Medulla oblongata (tissue), 1 donor: ENCODE results near the gene OPA3.

Source experiments
- DNase-seq: peaks from one replicate; pipeline ENCODE4 v3.0.0-alpha.2; 2015; ENCODE audit errors: extremely low spot score

The OPA3 gene

DNA sequence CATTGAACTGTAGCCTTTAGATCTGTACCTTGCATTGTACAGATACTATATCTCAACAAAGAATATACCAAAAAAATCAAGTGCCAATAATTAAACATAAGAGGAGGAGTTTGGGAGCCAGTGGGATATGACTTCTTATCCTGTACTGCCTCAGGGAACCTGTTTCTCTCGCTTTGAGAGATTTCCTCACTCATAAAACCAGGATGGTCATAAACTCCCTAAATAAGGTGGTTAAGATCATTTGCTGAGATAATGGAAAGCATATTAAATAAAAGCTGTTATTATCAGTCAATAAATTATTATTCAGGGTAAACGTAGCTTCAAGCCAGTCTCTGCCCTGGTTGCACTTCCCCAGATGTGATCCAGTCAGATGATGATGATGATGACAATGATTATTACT is 17.0 kb downstream of the OPA3 start:
- no peak for DNase-seq

DNA sequence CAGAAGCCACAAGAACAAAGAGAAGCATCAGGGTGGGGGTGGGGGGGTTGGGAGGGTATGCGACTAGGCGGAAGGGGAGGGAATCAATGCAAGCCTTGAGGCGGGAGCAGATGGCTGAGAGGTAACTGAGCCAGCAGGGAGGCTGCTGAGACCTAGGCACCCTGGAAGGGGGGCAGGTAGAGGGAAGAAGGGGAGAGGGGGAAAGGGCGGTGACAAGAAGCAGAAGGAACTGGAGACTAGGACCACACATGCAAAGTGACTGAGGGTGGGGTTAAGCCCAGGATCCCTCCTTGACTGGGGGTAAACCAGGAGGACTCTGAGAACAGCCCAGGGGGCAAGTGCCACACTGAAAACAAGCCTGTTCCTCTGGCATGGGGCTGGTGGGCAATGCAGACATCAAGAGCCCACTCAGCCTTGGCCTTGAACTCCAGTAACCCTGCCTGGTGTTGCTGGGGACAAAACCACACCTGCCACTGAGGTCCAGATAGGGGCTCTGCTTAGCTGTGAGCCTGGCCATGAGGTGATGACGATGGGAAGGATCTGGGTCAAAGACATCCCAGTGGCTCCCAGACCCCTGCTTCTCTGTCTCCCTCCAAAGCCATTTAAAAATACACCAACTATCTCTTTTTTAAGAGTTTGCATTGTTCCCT is 20.3 kb downstream of the OPA3 start:
- DNase-seq = no peak

GRCh38 chr19:45560686-45561085 is 23.9 kb downstream of the OPA3 start:
- DNase-seq = no peak

GRCh38 chr19:45560038-45560437 is 24.6 kb downstream of the OPA3 start:
- DNase-seq = no peak

DNA sequence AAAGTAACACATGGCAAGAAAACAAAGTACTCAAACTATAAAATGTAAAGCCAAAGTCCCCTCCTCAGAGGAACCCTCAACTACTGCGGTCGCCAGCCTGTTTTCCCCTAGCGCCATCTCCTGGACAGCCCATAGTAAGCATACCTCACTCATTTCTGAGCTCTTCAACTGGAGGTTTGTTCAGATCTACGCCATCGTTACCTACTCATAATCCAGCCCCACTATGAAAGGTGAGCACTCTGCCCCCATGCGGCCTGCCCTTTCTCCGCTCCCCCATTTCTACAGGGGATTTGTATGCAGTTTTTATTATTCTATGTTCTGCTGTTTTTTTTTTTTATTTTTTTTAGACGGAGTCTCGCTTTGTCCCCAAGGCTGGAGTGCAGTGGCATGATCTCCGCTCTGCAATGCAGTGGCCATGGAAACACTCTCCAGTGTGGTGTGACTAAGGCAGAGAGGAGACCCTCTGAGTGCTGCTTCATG is 26.2 kb downstream of the OPA3 start:
- DNase-seq = peak; percentile 75

- DNase-seq = no peak
Measured at GRCh38 chr19:45556835-45557234, 27.8 kb downstream of the OPA3 start.

DNA sequence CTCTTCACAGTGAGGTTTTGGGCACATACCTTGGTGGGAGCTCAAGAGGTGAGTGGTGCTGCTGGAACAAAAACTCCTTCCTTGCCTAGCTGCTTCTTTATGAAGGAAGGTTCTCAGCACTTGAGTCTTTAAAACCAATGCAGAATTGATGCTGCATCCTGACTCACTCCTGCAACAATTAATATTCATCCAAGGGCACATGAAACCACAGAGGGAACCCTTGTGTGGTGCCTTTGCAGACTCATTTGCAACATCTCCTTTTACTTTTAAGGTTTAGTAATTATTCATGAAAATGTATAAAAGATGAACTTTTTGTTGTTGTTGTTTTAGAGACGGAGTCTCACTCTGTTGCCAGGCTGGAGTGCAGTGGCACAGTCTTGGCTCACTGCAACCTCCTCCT is 30.1 kb downstream of the OPA3 start:
- no peak for DNase-seq

GRCh38 chr19:45553464-45553863 is 31.1 kb downstream of the OPA3 start:
- no peak for DNase-seq

DNA sequence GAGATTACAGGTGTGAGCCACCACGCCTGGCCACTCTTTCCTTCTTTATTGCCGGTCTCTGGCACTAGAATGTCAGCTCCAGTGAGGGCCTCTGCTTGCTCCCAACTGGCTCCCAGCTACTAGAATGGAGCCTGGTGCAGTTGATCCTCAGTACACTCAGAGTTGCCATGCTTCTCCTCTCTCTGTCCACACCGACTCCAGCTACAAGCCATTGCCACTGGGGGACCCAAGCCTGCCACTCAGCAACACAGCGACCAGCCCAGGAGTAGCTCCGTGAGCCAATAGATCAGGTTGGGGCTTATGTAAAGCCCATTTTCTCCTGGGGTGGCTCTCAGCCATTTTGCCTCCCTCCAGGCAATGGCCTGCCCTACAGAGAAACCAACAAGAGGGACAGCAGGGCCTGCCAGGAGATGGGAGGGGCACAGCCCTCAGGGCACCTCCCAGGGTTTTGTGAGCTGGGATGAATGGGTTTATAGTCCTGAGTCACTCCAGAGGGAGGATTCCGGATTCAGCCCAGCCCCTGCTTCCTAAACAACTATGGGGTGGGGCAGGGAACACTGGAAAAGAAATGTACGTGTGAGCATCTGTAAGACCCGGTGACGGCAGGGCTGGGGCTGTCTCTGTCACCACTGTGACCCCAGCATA is 36.5 kb downstream of the OPA3 start:
- DNase-seq = no peak

DNA sequence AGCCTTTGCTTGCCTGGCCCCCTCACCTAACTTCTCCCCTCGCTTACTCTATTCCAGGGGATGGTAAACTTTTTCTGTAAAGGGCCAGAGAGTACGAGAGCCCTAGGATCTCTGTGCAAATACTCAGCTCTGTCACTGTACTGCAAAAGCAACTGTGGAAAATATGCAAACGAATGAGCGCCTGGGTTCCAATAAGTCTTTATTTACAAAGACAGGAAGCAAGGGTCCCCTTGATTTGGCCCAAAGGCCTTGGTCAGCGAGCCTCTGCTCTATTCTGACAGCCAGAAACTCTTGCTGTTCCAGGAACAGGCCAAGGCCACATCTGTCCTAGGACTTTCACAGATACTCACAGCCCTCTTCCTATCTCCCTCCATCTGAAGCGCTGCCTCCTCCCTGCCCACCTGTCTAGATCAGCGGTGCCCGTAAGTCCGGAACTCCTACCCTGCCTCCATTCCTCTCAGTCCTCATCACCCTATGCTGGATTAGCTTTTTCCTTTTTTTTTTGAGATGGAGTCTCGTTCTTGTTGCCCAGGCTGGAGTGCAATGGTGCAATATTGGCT is 37.3 kb downstream of the OPA3 start:
- DNase-seq = no peak

DNA sequence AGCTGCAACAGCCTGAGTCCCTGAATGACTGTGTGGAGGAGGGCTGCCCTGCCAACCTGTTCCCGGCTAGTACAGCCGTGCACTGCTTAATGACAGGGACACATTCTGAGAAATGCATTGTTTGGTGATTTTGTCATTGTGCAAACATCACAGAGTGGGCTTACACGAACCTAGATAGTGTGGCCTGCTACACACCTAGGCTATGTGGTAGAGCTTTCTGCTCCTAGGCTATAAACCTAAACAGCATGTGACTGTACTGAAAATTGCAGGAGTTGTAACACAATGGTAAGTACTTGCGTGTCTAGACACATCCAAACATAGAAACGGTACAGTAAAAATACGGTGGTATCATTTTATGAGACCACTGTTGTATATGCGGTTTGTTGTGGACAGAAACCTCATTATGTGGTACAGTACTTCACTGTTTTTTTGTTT is 42.4 kb downstream of the OPA3 start:
- DNase-seq = no peak

DNA sequence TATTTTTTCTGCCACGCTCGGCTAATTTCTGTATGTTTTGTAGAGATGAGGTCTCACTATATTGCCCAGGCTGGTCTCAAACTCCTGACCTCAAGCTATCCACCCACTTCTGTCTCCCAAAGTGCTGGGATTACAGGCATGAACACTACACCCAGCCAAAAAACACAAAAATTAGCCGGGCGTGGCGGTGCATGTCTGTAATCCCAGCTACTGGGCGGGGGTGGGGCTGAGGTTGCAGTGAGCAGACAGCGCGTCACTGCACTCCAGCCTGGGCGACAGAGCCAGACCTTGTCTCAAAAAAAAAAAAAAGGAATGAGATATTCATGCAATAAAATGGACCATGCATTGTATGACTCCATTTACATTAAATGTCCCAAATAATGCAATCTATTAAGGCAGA is 45.1 kb downstream of the OPA3 start:
- no peak for DNase-seq

DNA sequence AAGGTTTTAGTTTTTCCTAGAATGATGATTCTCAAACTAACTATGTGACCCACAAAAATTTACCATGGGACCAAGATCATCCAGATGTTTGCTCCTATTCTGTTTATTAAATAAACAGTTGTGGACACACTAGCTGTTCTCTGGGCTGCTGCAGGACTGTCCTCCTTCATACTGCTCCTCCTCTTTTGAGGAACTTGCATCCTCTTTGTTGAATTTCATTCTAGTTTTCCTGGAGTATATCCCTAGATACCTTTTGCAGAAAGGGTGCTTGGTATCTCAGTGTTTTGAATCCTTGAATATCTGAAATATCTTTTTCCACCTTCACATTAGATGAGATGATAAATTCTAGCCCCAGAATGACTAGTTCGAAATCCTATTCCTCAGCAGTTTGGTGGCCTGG is 53.3 kb downstream of the OPA3 start:
- DNase-seq = no peak

GRCh38 chr19:45529420-45529785 is 55.2 kb downstream of the OPA3 start:
- no peak for DNase-seq

- DNase-seq = peak; percentile 34
Measured at GRCh38 chr19:45528744-45529419, 55.7 kb downstream of the OPA3 start.

DNA sequence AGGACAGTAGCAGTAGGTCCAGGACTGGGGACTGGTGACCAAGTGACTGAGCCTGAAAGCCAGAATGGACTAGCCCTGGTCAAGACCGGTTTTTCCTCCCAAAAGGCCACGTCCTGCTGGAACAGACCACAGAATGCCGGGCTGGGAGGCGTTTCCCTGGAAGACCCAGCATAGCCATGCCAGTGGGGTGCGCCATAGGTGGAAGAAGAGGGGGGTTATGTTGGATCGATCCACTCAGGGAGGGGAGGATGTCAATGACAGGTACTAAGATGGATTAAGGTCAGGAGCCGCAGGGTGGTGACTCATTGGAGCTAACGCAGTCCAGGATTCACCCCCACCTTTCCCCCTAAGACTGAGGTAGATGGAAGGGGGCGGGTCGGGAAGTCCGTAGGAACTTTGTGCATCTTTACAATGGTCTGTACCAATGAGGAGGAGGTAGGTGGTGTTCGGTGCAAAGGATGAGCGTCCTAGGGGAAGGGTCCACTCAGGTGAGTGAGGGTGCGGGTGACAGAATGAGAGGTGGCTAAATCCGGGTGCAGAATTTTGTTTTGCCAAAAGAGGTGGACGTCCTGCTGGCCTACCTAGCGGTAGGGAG is 56.4 kb downstream of the OPA3 start:
- DNase-seq = no peak

DNA sequence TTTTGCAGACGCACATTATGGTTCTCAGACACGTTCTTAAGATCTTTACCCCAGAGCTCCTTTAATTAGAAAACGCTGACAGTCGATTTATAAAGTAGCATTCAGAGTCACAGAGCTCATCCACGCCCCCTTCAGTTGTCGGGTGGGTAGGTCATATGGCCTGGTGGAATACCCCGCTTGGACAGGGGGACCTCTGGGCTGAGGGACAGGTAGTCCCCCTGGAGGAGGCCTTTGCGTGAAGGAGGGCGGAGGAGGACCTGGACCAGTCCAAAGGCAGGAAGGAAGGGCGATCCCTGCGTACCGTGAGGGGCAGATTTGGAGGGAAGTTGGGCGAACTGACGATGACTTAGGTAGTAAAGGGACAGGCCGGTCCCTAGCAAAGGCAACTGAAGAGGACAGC is 56.9 kb downstream of the OPA3 start:
- DNase-seq = no peak

DNA sequence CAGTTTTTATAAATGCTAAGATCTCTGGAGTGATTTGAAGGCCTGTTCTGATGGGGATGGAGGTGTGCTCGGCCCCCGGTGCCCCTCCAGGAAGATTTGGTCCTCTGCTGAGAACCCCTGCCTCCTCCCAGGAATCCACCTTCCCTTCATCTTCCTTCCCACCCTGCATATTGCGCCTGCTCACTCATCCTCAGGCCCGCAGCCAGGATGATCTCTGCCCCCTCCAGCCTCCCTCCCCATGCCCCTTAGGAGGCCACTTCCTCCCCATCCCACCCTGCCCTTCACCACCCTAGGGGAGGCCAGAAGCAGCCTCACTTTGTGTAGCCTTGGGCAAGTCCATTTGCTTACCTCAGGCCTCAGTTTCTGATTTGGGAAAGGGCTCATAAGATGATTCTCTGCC is 57.6 kb downstream of the OPA3 start:
- no peak for DNase-seq

GRCh38 chr19:45526143-45526542 is 58.5 kb downstream of the OPA3 start:
- peak; percentile 79 for DNase-seq

GRCh38 chr19:45524575-45525129 is 60.0 kb downstream of the OPA3 start:
- DNase-seq = peak; percentile 68

DNA sequence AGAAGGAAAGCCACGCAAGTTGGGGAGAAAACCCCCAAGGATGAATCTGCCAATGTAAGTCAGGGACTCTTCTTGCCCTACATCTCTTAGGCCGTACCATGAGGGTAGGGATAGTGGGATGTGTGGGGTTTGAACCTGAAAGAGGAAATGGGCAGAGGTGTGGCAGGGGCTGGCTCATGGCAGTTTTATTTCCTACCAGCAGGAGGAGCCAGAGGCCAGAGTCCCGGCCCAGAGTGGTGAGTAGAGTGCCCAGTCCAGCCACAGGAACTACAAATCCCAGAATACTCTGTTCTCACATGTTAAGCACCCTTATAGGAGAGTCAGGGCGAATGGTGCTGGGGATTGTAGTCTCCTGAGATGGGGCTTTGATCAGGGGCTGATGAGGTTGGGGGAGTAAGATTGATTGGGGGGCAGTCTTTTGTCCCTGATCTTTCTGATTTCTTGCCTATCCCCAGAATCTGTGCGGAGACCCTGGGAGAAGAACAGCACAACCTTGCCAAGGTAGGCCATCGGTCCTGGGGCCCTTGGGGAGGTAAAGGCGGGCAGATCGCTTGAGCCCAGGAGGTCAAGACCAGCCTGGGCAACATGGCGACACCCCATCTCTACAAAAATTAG is 60.9 kb downstream of the OPA3 start:
- peak; percentile 95 for DNase-seq
